HCT116 (cell line): ENCODE results near the gene RASSF3. TPM values are rescaled to one million over a fixed set of nuclear protein-coding genes. Genes with fewer than 3 reads are reported as not detected.

Source experiments
- ATAC-seq: fragments of 200-7000 bp; cut with Tn5 transposase; 2 replicates; pipeline ENCODE4 v1.9.1; 2020; ENCODE audit warnings: mild to moderate bottlenecking, moderate library complexity
- BruUV-seq: library from RNA; stranded (reverse); fragments of 400-500 nt; replicated peaks from 2 replicates; lab custom pipeline; 2021; lab: Mats Ljungman, UMichigan
- CTCF ChIA-PET: fragments of 300-600 bp; sonication (Branson Sonifier 250); formaldehyde crosslinking; loops from one replicate; lab custom pipeline; 2021; ENCODE audit warnings: antibody characterized with exemption; lab: Charles Lee
- POLR2A ChIA-PET: fragments of 300-600, 350-600 bp; sonication (Branson Sonifier 250); formaldehyde crosslinking; loops from one replicate; lab custom pipeline; 2021; ENCODE audit warnings: antibody characterized with exemption; lab: Charles Lee
- RAD21 ChIA-PET, 2 experiments: fragments of 300-600 bp; sonication (Branson Sonifier 250); formaldehyde crosslinking; loops; one replicate each; lab custom pipeline; 2023; ENCODE audit warnings: low total read pairs in 2 of 2; ENCODE audit not compliant: uncharacterized antibody in 2 of 2, unreplicated experiment in 2 of 2, low non-redundant PET in 1 of 2; lab: Charles Lee
- DNase-seq: peaks from one replicate; pipeline ENCODE4 v3.0.0-alpha.2; 2010; ENCODE audit warnings: low read depth, low spot score
- H2AFZ ChIP-seq: fragments of 200-600 bp; shearing (Covaris generic), sonication (generic); 2 replicates; pipeline ENCODE4 v1.6.1; 2017; ENCODE audit warnings: low read depth, mixed run types, mixed read lengths, antibody characterized with exemption, low read length; ENCODE audit not compliant: poor library complexity, severe bottlenecking
- H3K27ac ChIP-seq: 2 replicates; pipeline ENCODE4 v1.5.1; 2012; ENCODE audit warnings: low read depth, low read length
- H3K27me3 ChIP-seq: fragments of 200-600 bp; sonication (generic); 2 replicates; pipeline ENCODE4 v1.6.1; 2016; ENCODE audit warnings: mixed run types, low read length, mixed read lengths; ENCODE audit not compliant: insufficient read depth
- H3K36me3 ChIP-seq, 2 experiments: fragments of 200-500 bp in 1 of 2; fragments of 200-600 bp in 1 of 2; sonication (Bioruptor generic) in 1 of 2; sonication (generic) in 1 of 2; 2 replicates each; pipeline versions ENCODE4 v1.5.1 to v1.6.1; 2014 to 2016; ENCODE audit warnings: low read length in 2 of 2, inconsistent platforms in 1 of 2, mixed read lengths in 1 of 2, mixed run types in 1 of 2; ENCODE audit not compliant: insufficient read depth in 2 of 2, control insufficient read depth in 1 of 2
- H3K4me1 ChIP-seq, 2 experiments: fragments of 200-600 bp in 1 of 2; sonication (generic) in 1 of 2; 2 replicates each; pipeline versions ENCODE4 v1.5.1 to v1.6.1; 2012 to 2017; ENCODE audit warnings: low read length in 2 of 2, inconsistent platforms in 1 of 2, mild to moderate bottlenecking in 1 of 2, mixed read lengths in 1 of 2, mixed run types in 1 of 2, moderate library complexity in 1 of 2; ENCODE audit not compliant: insufficient read depth in 2 of 2, control insufficient read depth in 1 of 2
- H3K4me2 ChIP-seq: fragments of 200-600 bp; sonication (generic); 2 replicates; pipeline ENCODE4 v1.6.1; 2017; ENCODE audit warnings: mixed run types, low read length, mixed read lengths
- H3K4me3 ChIP-seq, 2 experiments: fragments of 200-600 bp in 1 of 2; sonication (generic) in 1 of 2; replicated peaks in 1 of 2; 2 replicates each; pipeline ENCODE4 v1.5.1; 2011 to 2016; ENCODE audit warnings: low read length in 2 of 2, control low read depth in 1 of 2, low read depth in 1 of 2, mild to moderate bottlenecking in 1 of 2, mixed read lengths in 1 of 2, mixed run types in 1 of 2
- H3K79me2 ChIP-seq: fragments of 200-600 bp; sonication (generic); 2 replicates; pipeline ENCODE4 v1.6.1; 2017; ENCODE audit warnings: mild to moderate bottlenecking, mixed run types, low read length, moderate library complexity, mixed read lengths; ENCODE audit not compliant: insufficient read depth
- H3K9ac ChIP-seq: fragments of 200-600 bp; sonication (generic); 2 replicates; pipeline ENCODE4 v1.6.1; 2016; ENCODE audit warnings: low read length, mixed read lengths
- H3K9me2 ChIP-seq: fragments of 200-600 bp; sonication (generic), shearing (Covaris generic); 2 replicates; pipeline ENCODE4 v1.6.1; 2017; ENCODE audit warnings: mixed run types, mild to moderate bottlenecking, moderate library complexity; ENCODE audit not compliant: insufficient read depth
- H3K9me3 ChIP-seq, 2 experiments: fragments of 200-500 bp in 1 of 2; fragments of 200-600 bp in 1 of 2; sonication (Bioruptor generic) in 1 of 2; sonication (generic) in 1 of 2; 2 replicates each; pipeline ENCODE4 v1.6.1; 2014 to 2017; ENCODE audit warnings: low read length in 2 of 2, mixed read lengths in 2 of 2, inconsistent platforms in 1 of 2, low read depth in 1 of 2, mild to moderate bottlenecking in 1 of 2, mixed run types in 1 of 2, moderate library complexity in 1 of 2; ENCODE audit not compliant: control insufficient read depth in 1 of 2, insufficient read depth in 1 of 2
- H4K20me1 ChIP-seq: fragments of 200-600 bp; sonication (generic), shearing (Covaris generic); 2 replicates; pipeline ENCODE4 v1.6.1; 2017; ENCODE audit warnings: mixed run types, mild to moderate bottlenecking, moderate library complexity; ENCODE audit not compliant: insufficient read depth
- CBX3 ChIP-seq: IDR thresholded peaks from 2 replicates; pipeline ENCODE4 v1.6.1; 2012; ENCODE audit warnings: low read depth
- CTCF ChIP-seq, 3 experiments: fragments of 200-600 bp in 1 of 3; sonication (generic) in 1 of 3; IDR thresholded peaks in 2 of 3; conservative IDR thresholded peaks in 1 of 3; 2 replicates each; pipeline ENCODE4 v1.5.1; 2012 to 2017; ENCODE audit warnings: low read depth in 2 of 3, low read length in 2 of 3, antibody characterized with exemption in 1 of 3, borderline replicate concordance in 1 of 3, control low read depth in 1 of 3, mild to moderate bottlenecking in 1 of 3, mixed read lengths in 1 of 3, mixed run types in 1 of 3, moderate library complexity in 1 of 3; ENCODE audit not compliant: insufficient read depth in 1 of 3
- EGR1 ChIP-seq: IDR thresholded peaks from 2 replicates; pipeline ENCODE4 v1.6.1; 2012; ENCODE audit warnings: low read depth
- EZH2 ChIP-seq: fragments of 200-600 bp; sonication (generic); IDR thresholded peaks from 2 replicates; pipeline ENCODE4 v1.6.1; 2017; ENCODE audit warnings: antibody characterized with exemption, mixed run types
- MAX ChIP-seq: IDR thresholded peaks from 2 replicates; pipeline ENCODE4 v1.6.1; 2012
- POLR2A ChIP-seq: IDR thresholded peaks from 2 replicates; pipeline ENCODE4 v1.7.0; 2011; ENCODE audit warnings: borderline replicate concordance; ENCODE audit not compliant: insufficient read depth, insufficient read length; ENCODE audit errors: extremely low read depth
- REST ChIP-seq: IDR thresholded peaks from 2 replicates; pipeline ENCODE4 v1.6.1; 2012; ENCODE audit warnings: low read depth
- SP1 ChIP-seq: IDR thresholded peaks from 2 replicates; pipeline ENCODE4 v1.6.1; 2012; ENCODE audit warnings: low read depth
- intact Hi-C: fragments of 100-400 bp; cut with micrococcal nuclease; formaldehyde crosslinking; loops from 2 replicates; pipeline ENCODE4 v1.10.0; 2022
- total RNA-seq: library from RNA; stranded (reverse); gene quantifications from one replicate; pipeline ENCODE4 v1.2.1, GENCODE V29; 2021; ENCODE audit not compliant: unreplicated experiment

Gene RASSF3
- total RNA-seq, 1 experiment from 2014 or later, result 67.1 TPM

GRCh38 chr12:64714551-64714968, 104.3 kb downstream of the RASSF3 start:
- BruUV-seq, result TSS peak; percentile 32
- Histone ChIP-seq H3K27me3 (no peaks in the 10 kb centered on the region), H3K27ac (no peak overlapping the region), H3K9ac (no peak overlapping the region), H3K4me3 (no peak overlapping the region), H3K4me2 (no peak overlapping the region), H3K9me2 (no peaks in the 10 kb centered on the region), H3K9me3 (no peaks in the 10 kb centered on the region), H3K36me3 (peaks cover 0 to 13% of the 10 kb centered on the region in 2 experiments; a peak in 2 of 4 replicates), H4K20me1 (no peaks in the 10 kb centered on the region), H3K4me1 (no peaks in the 10 kb centered on the region), H3K79me2 (no peaks in the 10 kb centered on the region), H2AFZ (no peak overlapping the region)
- TF ChIP-seq SP1, result no peak
- TF ChIP-seq CBX3, result no peak
- no peak for TF ChIP-seq POLR2A
- no peak for TF ChIP-seq EZH2
- no peak for TF ChIP-seq CTCF (IDR thresholded peaks at IDR 0.05 in 2 of 3, conservative IDR thresholded peaks at IDR 0.05 in 1 of 3; ENCODE audit: borderline replicate concordance in 1 of 3, insufficient read depth in 1 of 3, low read depth in 2 of 3, low read length in 2 of 3)
- TF ChIP-seq EGR1, result no peak
- no peak for TF ChIP-seq REST
- no peak for TF ChIP-seq MAX
- intact Hi-C loops, result no loop called here
- POLR2A ChIA-PET, result no interaction called here
- DNase-seq (no peak), ATAC-seq (no peak)
- CTCF ChIA-PET, result no interaction called here
- RAD21 ChIA-PET, result no interaction called here
